SK-N-SH treated with all-trans-retinoic acid at 6 μM for 48 hours (cell line): ENCODE measurements around the gene TRIM66.

Experiments used
- ATAC-seq: fragments of 200-7000 bp; cut with Tn5 transposase; 3 replicates; pipeline ENCODE4 v1.9.1; 2020; ENCODE audit warnings: mild to moderate bottlenecking, moderate library complexity
- ARNTL ChIP-seq: fragments of 450-650 bp; formaldehyde crosslinking; IDR thresholded peaks from 2 replicates; pipeline ENCODE4 v1.5.0; 2020; ENCODE audit warnings: low read depth, mild to moderate bottlenecking, moderate library complexity, borderline replicate concordance
- BACH2 ChIP-seq: fragments of 250-450 bp; sonication (Bioruptor Pico); IDR thresholded peaks from 2 replicates; pipeline ENCODE4 v1.9.0; 2021; ENCODE audit warnings: mild to moderate bottlenecking, borderline replicate concordance
- CSDC2 ChIP-seq: fragments of 250-450 bp; sonication (Bioruptor Pico); IDR thresholded peaks from 2 replicates; pipeline ENCODE4 v1.5.0; 2020; ENCODE audit warnings: mild to moderate bottlenecking, moderate library complexity
- ESRRG ChIP-seq: fragments of 250-450 bp; sonication (Bioruptor Pico); IDR thresholded peaks from 2 replicates; pipeline ENCODE4 v1.6.1; 2021; ENCODE audit warnings: mild to moderate bottlenecking
- GLIS3 ChIP-seq: fragments of 250-450 bp; sonication (Bioruptor Pico); IDR thresholded peaks from 2 replicates; pipeline ENCODE4 v1.5.0; 2020; ENCODE audit warnings: mild to moderate bottlenecking, moderate library complexity
- ISL1 ChIP-seq: fragments of 250-450 bp; sonication (Bioruptor Pico); IDR thresholded peaks from 2 replicates; pipeline ENCODE4 v2.1.2; 2022; ENCODE audit warnings: mild to moderate bottlenecking, moderate library complexity
- OSR1 ChIP-seq: fragments of 250-450 bp; sonication (Bioruptor Pico); IDR thresholded peaks from 2 replicates; pipeline ENCODE4 v1.8.0; 2022; ENCODE audit warnings: moderate library complexity, mild to moderate bottlenecking, inconsistent platforms
- POU6F1 ChIP-seq: fragments of 250-450 bp; sonication (Bioruptor Pico); IDR thresholded peaks from 2 replicates; pipeline ENCODE4 v1.8.0; 2021; ENCODE audit warnings: low read depth, mild to moderate bottlenecking, moderate library complexity, borderline replicate concordance
- PPARA ChIP-seq: fragments of 250-450 bp; sonication (Bioruptor Pico); IDR thresholded peaks from 2 replicates; pipeline ENCODE4 v1.5.0; 2020; ENCODE audit warnings: mild to moderate bottlenecking, borderline replicate concordance
- RARB ChIP-seq: fragments of 250-450 bp; sonication (Bioruptor Pico); IDR thresholded peaks from 2 replicates; pipeline ENCODE4 v1.8.0; 2021; ENCODE audit warnings: mild to moderate bottlenecking, moderate library complexity
- SNAI2 ChIP-seq: fragments of 250-450 bp; sonication (Bioruptor Pico); IDR thresholded peaks from 2 replicates; pipeline ENCODE4 v1.5.0; 2020; ENCODE audit warnings: mild to moderate bottlenecking, moderate library complexity
- TCF4 ChIP-seq: fragments of 250-450 bp; sonication (Bioruptor Pico); IDR thresholded peaks from 2 replicates; pipeline ENCODE4 v1.8.0; 2021; ENCODE audit warnings: mild to moderate bottlenecking, moderate library complexity, borderline replicate concordance
- TOX ChIP-seq: fragments of 250-450 bp; sonication (Bioruptor Pico); IDR thresholded peaks from 2 replicates; pipeline ENCODE4 v1.8.0; 2021; ENCODE audit warnings: mild to moderate bottlenecking, moderate library complexity, borderline replicate concordance
- TSHZ2 ChIP-seq: fragments of 250-450 bp; sonication (Bioruptor Pico); IDR thresholded peaks from 2 replicates; pipeline ENCODE4 v1.5.0; 2020; ENCODE audit warnings: mild to moderate bottlenecking, moderate library complexity
- ZC3H10 ChIP-seq: fragments of 250-450 bp; sonication (Bioruptor Pico); IDR thresholded peaks from 2 replicates; pipeline ENCODE4 v1.5.1; 2021; ENCODE audit warnings: mild to moderate bottlenecking, moderate library complexity
- ZFP3 ChIP-seq: fragments of 250-450 bp; sonication (Bioruptor Pico); IDR thresholded peaks from 2 replicates; pipeline ENCODE4 v1.5.0; 2020; ENCODE audit warnings: mild to moderate bottlenecking, moderate library complexity
- ZFP30 ChIP-seq: fragments of 450-650 bp; formaldehyde crosslinking; IDR thresholded peaks from 2 replicates; pipeline ENCODE4 v1.5.0; 2022; ENCODE audit warnings: mild to moderate bottlenecking, moderate library complexity
- ZNF565 ChIP-seq: fragments of 450-650 bp; formaldehyde crosslinking; conservative IDR thresholded peaks from 2 replicates; pipeline ENCODE4 v1.5.0; 2020; ENCODE audit warnings: low read depth, mild to moderate bottlenecking, moderate library complexity
- ZNF70 ChIP-seq: fragments of 450-650 bp; formaldehyde crosslinking; IDR thresholded peaks from 2 replicates; pipeline ENCODE4 v1.5.0; 2020; ENCODE audit warnings: mild to moderate bottlenecking, moderate library complexity
- ZNF8 ChIP-seq: fragments of 450-650 bp; formaldehyde crosslinking; IDR thresholded peaks from 2 replicates; pipeline ENCODE4 v1.5.0; 2020; ENCODE audit warnings: mild to moderate bottlenecking, moderate library complexity
- TF ChIP-seq, protein P1 (sequence below): fragments of 250-450 bp; sonication (Bioruptor Pico); IDR thresholded peaks from 2 replicates; pipeline ENCODE4 v1.5.1; 2021; ENCODE audit warnings: mild to moderate bottlenecking, moderate library complexity
- TF ChIP-seq, protein P2 (sequence below): fragments of 250-450 bp; sonication (Bioruptor Pico); IDR thresholded peaks from 2 replicates; pipeline ENCODE4 v1.8.0; 2020; ENCODE audit warnings: mild to moderate bottlenecking, moderate library complexity, borderline replicate concordance
- TF ChIP-seq, protein P3 (sequence below): fragments of 250-450 bp; sonication (Bioruptor Pico); IDR thresholded peaks from 2 replicates; pipeline ENCODE4 v1.5.1; 2020; ENCODE audit warnings: low read depth, mild to moderate bottlenecking, moderate library complexity

TRIM66 gene

DNA sequence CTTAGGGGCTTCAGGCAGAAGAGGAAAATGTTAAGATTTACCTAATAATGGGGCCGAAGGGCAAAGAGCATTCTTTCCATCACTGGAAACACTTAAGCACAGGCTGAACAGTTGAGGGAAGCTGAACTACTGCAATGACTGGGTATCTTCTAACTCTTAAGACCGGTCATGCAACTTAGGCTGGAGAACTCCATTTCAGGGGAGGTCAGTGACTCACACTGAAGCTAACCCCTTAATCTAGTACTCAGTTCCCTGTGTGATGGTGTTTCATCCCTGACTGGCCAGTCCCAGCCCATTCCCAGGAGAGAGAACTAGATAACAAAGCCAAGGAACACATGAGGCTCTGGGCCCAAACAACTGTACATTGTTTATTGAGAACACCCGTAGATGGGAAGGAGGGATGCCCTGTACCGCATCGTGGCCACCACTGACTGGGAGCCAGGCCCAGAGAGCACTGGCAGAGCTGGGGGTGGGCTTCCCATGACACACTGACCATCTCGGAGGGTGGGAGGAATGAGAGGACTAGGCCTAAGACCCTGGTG lies 10.6 kb upstream of the TRIM66 start:
- TF ChIP-seq ISL1 (no peak), RARB (CRISPR knock-in tag) (no peak), ESRRG (CRISPR knock-in tag) (no peak), POU6F1 (CRISPR knock-in tag) (no peak), ZNF8 (CRISPR knock-in tag) (no peak), ZFP3 (CRISPR knock-in tag) (no peak), ZC3H10 (CRISPR knock-in tag) (no peak), ZNF70 (CRISPR knock-in tag) (no peak), GLIS3 (CRISPR knock-in tag) (no peak), TSHZ2 (CRISPR knock-in tag) (no peak), BACH2 (CRISPR knock-in tag) (no peak), CSDC2 (CRISPR knock-in tag) (no peak)
- TF ChIP-seq, protein P1, sequence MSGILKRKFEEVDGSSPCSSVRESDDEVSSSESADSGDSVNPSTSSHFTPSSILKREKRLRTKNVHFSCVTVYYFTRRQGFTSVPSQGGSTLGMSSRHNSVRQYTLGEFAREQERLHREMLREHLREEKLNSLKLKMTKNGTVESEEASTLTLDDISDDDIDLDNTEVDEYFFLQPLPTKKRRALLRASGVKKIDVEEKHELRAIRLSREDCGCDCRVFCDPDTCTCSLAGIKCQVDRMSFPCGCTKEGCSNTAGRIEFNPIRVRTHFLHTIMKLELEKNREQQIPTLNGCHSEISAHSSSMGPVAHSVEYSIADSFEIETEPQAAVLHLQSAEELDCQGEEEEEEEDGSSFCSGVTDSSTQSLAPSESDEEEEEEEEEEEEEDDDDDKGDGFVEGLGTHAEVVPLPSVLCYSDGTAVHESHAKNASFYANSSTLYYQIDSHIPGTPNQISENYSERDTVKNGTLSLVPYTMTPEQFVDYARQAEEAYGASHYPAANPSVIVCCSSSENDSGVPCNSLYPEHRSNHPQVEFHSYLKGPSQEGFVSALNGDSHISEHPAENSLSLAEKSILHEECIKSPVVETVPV (CRISPR knock-in tag), result no peak
- TF ChIP-seq, protein P2, sequence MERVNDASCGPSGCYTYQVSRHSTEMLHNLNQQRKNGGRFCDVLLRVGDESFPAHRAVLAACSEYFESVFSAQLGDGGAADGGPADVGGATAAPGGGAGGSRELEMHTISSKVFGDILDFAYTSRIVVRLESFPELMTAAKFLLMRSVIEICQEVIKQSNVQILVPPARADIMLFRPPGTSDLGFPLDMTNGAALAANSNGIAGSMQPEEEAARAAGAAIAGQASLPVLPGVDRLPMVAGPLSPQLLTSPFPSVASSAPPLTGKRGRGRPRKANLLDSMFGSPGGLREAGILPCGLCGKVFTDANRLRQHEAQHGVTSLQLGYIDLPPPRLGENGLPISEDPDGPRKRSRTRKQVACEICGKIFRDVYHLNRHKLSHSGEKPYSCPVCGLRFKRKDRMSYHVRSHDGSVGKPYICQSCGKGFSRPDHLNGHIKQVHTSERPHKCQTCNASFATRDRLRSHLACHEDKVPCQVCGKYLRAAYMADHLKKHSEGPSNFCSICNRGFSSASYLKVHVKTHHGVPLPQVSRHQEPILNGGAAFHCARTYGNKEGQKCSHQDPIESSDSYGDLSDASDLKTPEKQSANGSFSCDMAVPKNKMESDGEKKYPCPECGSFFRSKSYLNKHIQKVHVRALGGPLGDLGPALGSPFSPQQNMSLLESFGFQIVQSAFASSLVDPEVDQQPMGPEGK (CRISPR knock-in tag), result no peak
- TF ChIP-seq, all 23 proteins: peak for 0
- ATAC-seq, result no peak

- TF ChIP-seq ZFP3 (CRISPR knock-in tag) (no peak), RARB (CRISPR knock-in tag) (no peak), OSR1 (CRISPR knock-in tag) (no peak), TCF4 (no peak), BACH2 (CRISPR knock-in tag) (no peak)
- ATAC-seq, result no peak
These were observed 10.0 kb upstream of the TRIM66 start for GRCh38 chr11:8692417-8692816.

DNA sequence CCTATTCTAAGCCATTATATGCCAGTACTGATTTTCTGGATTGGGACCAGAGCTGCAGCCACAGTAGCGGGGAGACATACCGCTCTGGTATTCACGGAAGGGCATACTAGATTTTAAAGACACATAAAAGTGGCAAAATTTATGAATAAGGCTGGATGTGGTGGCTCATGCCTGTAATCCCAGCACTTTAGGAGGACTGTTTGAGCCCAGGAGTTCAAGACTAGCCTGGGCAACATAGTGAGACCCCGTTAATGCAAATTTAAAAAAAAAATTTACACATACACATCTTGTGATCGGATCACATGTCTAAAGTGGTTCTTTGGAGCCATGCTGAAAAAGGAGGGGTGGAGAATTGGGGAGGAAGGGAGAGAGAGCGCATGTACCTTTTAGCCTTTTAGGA lies 9.1 kb upstream of the TRIM66 start:
- ATAC-seq, result no peak
- TF ChIP-seq, protein P3, sequence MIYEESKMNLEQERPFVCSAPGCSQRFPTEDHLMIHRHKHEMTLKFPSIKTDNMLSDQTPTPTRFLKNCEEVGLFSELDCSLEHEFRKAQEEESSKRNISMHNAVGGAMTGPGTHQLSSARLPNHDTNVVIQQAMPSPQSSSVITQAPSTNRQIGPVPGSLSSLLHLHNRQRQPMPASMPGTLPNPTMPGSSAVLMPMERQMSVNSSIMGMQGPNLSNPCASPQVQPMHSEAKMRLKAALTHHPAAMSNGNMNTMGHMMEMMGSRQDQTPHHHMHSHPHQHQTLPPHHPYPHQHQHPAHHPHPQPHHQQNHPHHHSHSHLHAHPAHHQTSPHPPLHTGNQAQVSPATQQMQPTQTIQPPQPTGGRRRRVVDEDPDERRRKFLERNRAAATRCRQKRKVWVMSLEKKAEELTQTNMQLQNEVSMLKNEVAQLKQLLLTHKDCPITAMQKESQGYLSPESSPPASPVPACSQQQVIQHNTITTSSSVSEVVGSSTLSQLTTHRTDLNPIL (CRISPR knock-in tag), result no peak
- TF ChIP-seq ZFP30 (CRISPR knock-in tag) (no peak), TCF4 (no peak), ESRRG (CRISPR knock-in tag) (no peak), BACH2 (CRISPR knock-in tag) (no peak), SNAI2 (no peak), POU6F1 (CRISPR knock-in tag) (no peak), TOX (CRISPR knock-in tag) (no peak), RARB (CRISPR knock-in tag) (no peak), ZFP3 (CRISPR knock-in tag) (no peak), PPARA (CRISPR knock-in tag) (no peak), ZC3H10 (CRISPR knock-in tag) (no peak), ZNF70 (CRISPR knock-in tag) (no peak), ARNTL (no peak), ISL1 (no peak), ZNF565 (CRISPR knock-in tag) (no peak), CSDC2 (CRISPR knock-in tag) (no peak)
- TF ChIP-seq, protein P1 (CRISPR knock-in tag), result no peak
- TF ChIP-seq, protein P2 (CRISPR knock-in tag), result no peak
